H9 (cell line): ENCODE data around the gene PRKCG. TPM values are rescaled to one million over a fixed set of nuclear protein-coding genes. Genes with fewer than 3 reads are reported as not detected.
A peak's percentile ranks its signal among the peaks of the same experiment; 100 is the strongest.

ENCODE experiments used
- DNase-seq: peaks from one replicate; pipeline ENCODE4 v3.0.0-alpha.2; 2017
- H2AFZ ChIP-seq: one replicate; pipeline ENCODE4 v1.6.1; 2013; ENCODE audit warnings: mild to moderate bottlenecking, low read length, control low read depth, moderate library complexity
- H2AK5ac ChIP-seq: 2 replicates; pipeline ENCODE4 v1.6.1; 2013; ENCODE audit warnings: low read length, control low read depth, mixed read lengths; ENCODE audit not compliant: insufficient read length
- H2BK120ac ChIP-seq: one replicate; pipeline ENCODE4 v1.6.1; 2013; ENCODE audit warnings: low read depth, mild to moderate bottlenecking, low read length, control low read depth, inconsistent platforms; ENCODE audit not compliant: poor library complexity, severe bottlenecking
- H2BK12ac ChIP-seq: 2 replicates; pipeline ENCODE4 v1.6.1; 2013; ENCODE audit warnings: low read length, control low read depth, mixed read lengths, low read depth; ENCODE audit not compliant: insufficient read length
- H2BK15ac ChIP-seq: 2 replicates; pipeline ENCODE4 v1.6.1; 2013; ENCODE audit warnings: low read depth, low read length, control low read depth
- H2BK20ac ChIP-seq: one replicate; pipeline ENCODE4 v1.6.1; 2013; ENCODE audit warnings: low read depth, mild to moderate bottlenecking, low read length, control low read depth, inconsistent platforms; ENCODE audit not compliant: poor library complexity, severe bottlenecking
- H2BK5ac ChIP-seq: 2 replicates; pipeline ENCODE4 v1.6.1; 2013; ENCODE audit warnings: low read length, control low read depth, mixed read lengths; ENCODE audit not compliant: insufficient read length
- H3K14ac ChIP-seq: 2 replicates; pipeline ENCODE4 v1.6.1; 2013; ENCODE audit warnings: low read length, control low read depth; ENCODE audit not compliant: insufficient read depth
- H3K18ac ChIP-seq: 2 replicates; pipeline ENCODE4 v1.6.1; 2013; ENCODE audit warnings: low read depth, mild to moderate bottlenecking, mixed read lengths, low read length, control low read depth; ENCODE audit not compliant: insufficient read length
- H3K23ac ChIP-seq: 2 replicates; pipeline ENCODE4 v1.6.1; 2013; ENCODE audit warnings: low read length, control low read depth, mixed read lengths, low read depth; ENCODE audit not compliant: insufficient read length
- H3K23me2 ChIP-seq: 2 replicates; pipeline ENCODE4 v1.6.1; 2013; ENCODE audit warnings: low read depth, mild to moderate bottlenecking, mixed read lengths, low read length, control low read depth; ENCODE audit not compliant: insufficient read length, poor library complexity, severe bottlenecking
- H3K27ac ChIP-seq: 2 replicates; pipeline ENCODE4 v1.5.1; 2013; ENCODE audit warnings: low read length, control low read depth, mixed read lengths, low read depth; ENCODE audit not compliant: insufficient read length
- H3K27me3 ChIP-seq: 2 replicates; pipeline ENCODE4 v1.6.1; 2013; ENCODE audit warnings: low read length, control low read depth, inconsistent platforms; ENCODE audit not compliant: insufficient read depth
- H3K4ac ChIP-seq: 2 replicates; pipeline ENCODE4 v1.6.1; 2013; ENCODE audit warnings: low read depth, mild to moderate bottlenecking, control low read depth, inconsistent platforms, low read length, moderate library complexity
- H3K4me1 ChIP-seq: 2 replicates; pipeline ENCODE4 v1.6.1; 2013; ENCODE audit warnings: low read length, control low read depth, inconsistent platforms; ENCODE audit not compliant: insufficient read depth
- H3K4me2 ChIP-seq: 2 replicates; pipeline ENCODE4 v1.6.1; 2013; ENCODE audit warnings: low read length, control low read depth, mixed read lengths; ENCODE audit not compliant: insufficient read length, insufficient read depth
- H3K56ac ChIP-seq: 2 replicates; pipeline ENCODE4 v1.6.1; 2013; ENCODE audit warnings: low read depth, mild to moderate bottlenecking, mixed read lengths, low read length, control low read depth; ENCODE audit not compliant: insufficient read length
- H3K79me1 ChIP-seq: 2 replicates; pipeline ENCODE4 v1.6.1; 2013; ENCODE audit warnings: low read depth, mild to moderate bottlenecking, moderate library complexity, low read length, control low read depth, inconsistent platforms; ENCODE audit not compliant: insufficient read depth, poor library complexity, severe bottlenecking
- H3K79me2 ChIP-seq: 2 replicates; pipeline ENCODE4 v1.6.1; 2013; ENCODE audit warnings: low read length, control low read depth, inconsistent platforms; ENCODE audit not compliant: insufficient read depth
- H3K9ac ChIP-seq: 2 replicates; pipeline ENCODE4 v1.6.1; 2013; ENCODE audit warnings: low read length, control low read depth, mixed read lengths; ENCODE audit not compliant: insufficient read length; ENCODE audit errors: extremely low read depth
- H3K9me3 ChIP-seq: one replicate; pipeline ENCODE4 v1.6.1; 2013; ENCODE audit warnings: low read depth, low read length, inconsistent platforms; ENCODE audit not compliant: control insufficient read depth
- H3T11ph ChIP-seq: one replicate; pipeline ENCODE4 v1.6.1; 2013; ENCODE audit warnings: mild to moderate bottlenecking, low read length, control low read depth, inconsistent platforms
- H4K20me1 ChIP-seq: one replicate; pipeline ENCODE4 v1.6.1; 2013; ENCODE audit not compliant: control insufficient read depth, insufficient read length, insufficient read depth
- H4K5ac ChIP-seq: 2 replicates; pipeline ENCODE4 v1.6.1; 2013; ENCODE audit warnings: low read depth, mild to moderate bottlenecking, mixed read lengths, low read length, control low read depth; ENCODE audit not compliant: insufficient read length
- H4K8ac ChIP-seq: replicated peaks from 2 replicates; pipeline ENCODE4 v1.6.1; 2013; ENCODE audit warnings: low read length, control low read depth, mixed read lengths, low read depth; ENCODE audit not compliant: insufficient read length
- H4K91ac ChIP-seq: 2 replicates; pipeline ENCODE4 v1.6.1; 2013; ENCODE audit warnings: low read depth, mild to moderate bottlenecking, moderate library complexity, mixed read lengths, low read length, control low read depth; ENCODE audit not compliant: insufficient read length
- H3K27ac Mint-ChIP-seq, 3 experiments: 2 replicates in 2 of 3; 3 replicates in 1 of 3; pipeline ENCODE4 v1.8.0; 2020 to 2021; ENCODE audit warnings: mixed read lengths in 3 of 3, mild to moderate bottlenecking in 1 of 3, moderate library complexity in 1 of 3
- H3K27me3 Mint-ChIP-seq: 2 replicates; pipeline ENCODE4 v1.8.0; 2021; ENCODE audit warnings: low read depth, mild to moderate bottlenecking, moderate library complexity, mixed read lengths
- H3K36me3 Mint-ChIP-seq, 3 experiments: 2 replicates in 2 of 3; 3 replicates in 1 of 3; pipeline ENCODE4 v1.8.0; 2020 to 2021; ENCODE audit warnings: low read depth in 3 of 3, mixed read lengths in 3 of 3; ENCODE audit not compliant: insufficient read depth in 1 of 3
- H3K4me1 Mint-ChIP-seq, 2 experiments: 2 replicates each; pipeline ENCODE4 v1.8.0; 2020; ENCODE audit warnings: mixed read lengths in 2 of 2
- H3K4me3 Mint-ChIP-seq, 2 experiments: 2 replicates in 1 of 2; 3 replicates in 1 of 2; pipeline ENCODE4 v1.8.0; 2020 to 2021; ENCODE audit warnings: mild to moderate bottlenecking in 2 of 2, mixed read lengths in 2 of 2, moderate library complexity in 1 of 2
- H3K9me3 Mint-ChIP-seq, 2 experiments: 2 replicates in 1 of 2; 3 replicates in 1 of 2; pipeline ENCODE4 v1.8.0; 2020; ENCODE audit warnings: mild to moderate bottlenecking in 2 of 2, mixed read lengths in 2 of 2, moderate library complexity in 1 of 2
- CTCF ChIP-seq: fragments of 200-600 bp; sonication (generic); conservative IDR thresholded peaks from 3 replicates; pipeline ENCODE4 v1.8.0; 2021; ENCODE audit warnings: antibody characterized with exemption, mild to moderate bottlenecking
- WGBS: extraction: QIAGEN DNeasy Blood & Tissue Kit; methylation state at CpG from one replicate; pipeline ENCODE4 v1.1.7; 2013; ENCODE audit warnings: missing lambda C conversion rate, low lambda C conversion rate, mixed read lengths; ENCODE audit not compliant: insufficient read length; ENCODE audit errors: extremely low coverage; 5-methylcytosine and 5-hydroxymethylcytosine counted together
- total RNA-seq: library from RNA; stranded (reverse); gene quantifications from 2 replicates; pipeline ENCODE4 v1.2.1, GENCODE V29; 2021

Gene PRKCG
- total RNA-seq, 1 experiment from 2014 or later = 8.8 TPM

GRCh38 chr19:53892981-53893325 lies 11.0 kb downstream of the PRKCG start:
- no peak overlapping the region for H2AFZ ChIP-seq
- H3K27me3 Mint-ChIP-seq = peaks cover 11% of the 10 kb centered on the region
- H3K36me3 Mint-ChIP-seq = peaks cover 2 to 4% (median 4%) of the 10 kb centered on the region in 3 experiments; a peak in 4 of 7 replicates
- H4K5ac ChIP-seq = no peak overlapping the region
- no peaks in the 10 kb centered on the region for H3K27me3 ChIP-seq
- no peak overlapping the region for H3K4me3 Mint-ChIP-seq
- no peak overlapping the region for H2AK5ac ChIP-seq
- H3K27ac ChIP-seq = no peak overlapping the region
- peak; percentile 69 for DNase-seq
- no peak overlapping the region for H2BK120ac ChIP-seq
- H3K27ac Mint-ChIP-seq = peak overlapping the region in 1 of 3 experiments; percentile 71; a peak in 1 of 7 replicates
- H3K23ac ChIP-seq = no peak overlapping the region
- no peak overlapping the region for H3K4ac ChIP-seq
- no CpG with 5 or more reads among the region's 8 CpGs for WGBS
- no peak overlapping the region for H4K8ac ChIP-seq
- H3K79me2 ChIP-seq = no peaks in the 10 kb centered on the region
- no peak overlapping the region for H3T11ph ChIP-seq
- no peak overlapping the region for H2BK15ac ChIP-seq
- no peak for TF ChIP-seq CTCF
- H3K56ac ChIP-seq = no peak overlapping the region
- H3K4me1 Mint-ChIP-seq = peaks cover 35 to 55% of the 10 kb centered on the region in 2 experiments
- no peak overlapping the region for H3K9ac ChIP-seq
- peaks cover under 1% of the 10 kb centered on the region for H3K23me2 ChIP-seq
- no peak overlapping the region for H3K18ac ChIP-seq
- H3K9me3 Mint-ChIP-seq = no peaks in the 10 kb centered on the region
- no peak overlapping the region for H4K91ac ChIP-seq
- no peaks in the 10 kb centered on the region for H3K79me1 ChIP-seq
- H3K4me2 ChIP-seq = no peak overlapping the region
- H2BK5ac ChIP-seq = no peak overlapping the region
- no peak overlapping the region for H2BK20ac ChIP-seq
- no peaks in the 10 kb centered on the region for H3K9me3 ChIP-seq
- 0 out of 2 replicates have a peak, but pooled peaks cover 3% of the 10 kb centered on the region for H3K4me1 ChIP-seq
- H3K14ac ChIP-seq = no peak overlapping the region
- no peak overlapping the region for H2BK12ac ChIP-seq
- H4K20me1 ChIP-seq = no peaks in the 10 kb centered on the region
